Measurements from ENCODE around the gene SLC27A3. TPM values are rescaled to one million over a fixed set of nuclear protein-coding genes. Genes with fewer than 3 reads are reported as not detected.

SLC27A3 gene
- total RNA-seq, 2 donors from 2014 or later, result 71.7 to 116 TPM

DNA sequence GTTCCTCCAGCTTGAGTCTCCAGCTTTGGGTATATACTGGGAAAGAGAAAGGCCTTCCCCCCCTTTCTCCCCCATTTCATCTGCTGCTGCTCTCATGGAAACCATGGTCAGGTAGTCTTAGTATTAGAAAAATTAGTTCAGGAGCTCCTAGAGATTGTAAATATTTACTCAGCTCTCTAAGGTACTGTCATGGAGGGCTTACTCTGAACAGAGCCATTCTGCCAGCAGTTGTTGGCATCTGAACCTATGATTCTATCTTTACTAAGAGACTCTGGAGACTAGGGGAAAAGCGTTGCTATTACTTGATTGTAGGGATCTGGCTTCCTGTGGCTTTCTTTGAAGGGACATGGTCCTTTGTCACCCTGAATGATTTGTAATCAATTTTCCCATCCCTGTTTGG, 41.2 kb upstream of the SLC27A3 start:
- H3K36me3 ChIP-seq, result peaks cover 3% of the 10 kb centered on the region
- H3K4me3 ChIP-seq, result no peak overlapping the region
- ATAC-seq (ENCODE audit: insufficient number of reproducible peaks, low FRiP score, low read depth), result no peak
- H3K27ac ChIP-seq, result peak overlapping the region; percentile 49 to 60
- DNase-seq (ENCODE audit: low spot score), result no peak
- TF ChIP-seq, protein P1, sequence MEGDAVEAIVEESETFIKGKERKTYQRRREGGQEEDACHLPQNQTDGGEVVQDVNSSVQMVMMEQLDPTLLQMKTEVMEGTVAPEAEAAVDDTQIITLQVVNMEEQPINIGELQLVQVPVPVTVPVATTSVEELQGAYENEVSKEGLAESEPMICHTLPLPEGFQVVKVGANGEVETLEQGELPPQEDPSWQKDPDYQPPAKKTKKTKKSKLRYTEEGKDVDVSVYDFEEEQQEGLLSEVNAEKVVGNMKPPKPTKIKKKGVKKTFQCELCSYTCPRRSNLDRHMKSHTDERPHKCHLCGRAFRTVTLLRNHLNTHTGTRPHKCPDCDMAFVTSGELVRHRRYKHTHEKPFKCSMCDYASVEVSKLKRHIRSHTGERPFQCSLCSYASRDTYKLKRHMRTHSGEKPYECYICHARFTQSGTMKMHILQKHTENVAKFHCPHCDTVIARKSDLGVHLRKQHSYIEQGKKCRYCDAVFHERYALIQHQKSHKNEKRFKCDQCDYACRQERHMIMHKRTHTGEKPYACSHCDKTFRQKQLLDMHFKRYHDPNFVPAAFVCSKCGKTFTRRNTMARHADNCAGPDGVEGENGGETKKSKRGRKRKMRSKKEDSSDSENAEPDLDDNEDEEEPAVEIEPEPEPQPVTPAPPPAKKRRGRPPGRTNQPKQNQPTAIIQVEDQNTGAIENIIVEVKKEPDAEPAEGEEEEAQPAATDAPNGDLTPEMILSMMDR (IDR thresholded peaks at IDR 0.05), result no peak
- H3K9me3 ChIP-seq, result no peaks in the 10 kb centered on the region
- H3K4me1 ChIP-seq (ENCODE audit: control insufficient read depth in 1 of 2, low read depth in 2 of 2), result peaks cover 28 to 60% of the 10 kb centered on the region in 2 donors
- H3K27me3 ChIP-seq (replicated peaks; ENCODE audit: insufficient read depth), result no peaks in the 10 kb centered on the region

DNA sequence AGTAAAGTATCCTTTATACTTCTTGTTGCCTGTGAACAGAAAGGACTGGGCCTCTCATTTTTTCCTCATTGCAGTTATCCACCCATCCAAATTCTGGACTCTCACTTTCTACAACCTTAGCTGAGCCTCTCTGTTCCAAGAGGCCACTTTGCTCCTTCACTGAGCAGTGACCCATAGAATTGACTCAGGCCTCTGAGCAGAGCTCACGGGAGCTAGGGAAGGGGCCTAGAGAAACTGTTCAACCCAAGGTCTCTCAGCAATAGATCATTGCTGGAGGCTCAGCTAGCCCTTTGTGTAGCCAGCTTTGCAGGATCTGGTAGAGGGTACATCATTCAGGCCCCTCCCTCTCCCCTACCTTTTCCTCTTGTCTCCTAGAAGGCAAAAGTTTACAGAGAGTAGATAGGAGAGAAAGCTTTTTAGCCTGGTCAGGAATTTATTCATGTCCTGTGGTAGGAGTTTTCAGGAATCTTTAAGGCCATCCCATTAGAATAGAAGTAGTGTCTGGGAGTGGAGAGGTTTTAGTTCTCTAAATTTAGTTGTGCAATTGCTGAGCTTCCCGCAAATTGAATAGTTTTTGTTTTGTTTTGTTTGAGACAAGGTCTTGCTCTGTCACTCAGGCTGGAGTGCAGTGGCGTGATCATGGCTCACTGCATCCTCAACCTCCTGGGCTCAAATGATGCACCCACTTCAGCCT, 40.7 kb upstream of the SLC27A3 start:
- H3K9me3 ChIP-seq, result no peaks in the 10 kb centered on the region
- DNase-seq (ENCODE audit: low spot score) (no peak), ATAC-seq (ENCODE audit: insufficient number of reproducible peaks, low FRiP score, low read depth) (no peak)
- H3K27me3 ChIP-seq (replicated peaks; ENCODE audit: insufficient read depth), result no peaks in the 10 kb centered on the region
- TF ChIP-seq, protein P1 (IDR thresholded peaks at IDR 0.05), result no peak
- H3K4me3 ChIP-seq, result no peak overlapping the region
- peaks cover 28 to 54% of the 10 kb centered on the region in 2 donors for H3K4me1 ChIP-seq (ENCODE audit: control insufficient read depth in 1 of 2, low read depth in 2 of 2)
- peak overlapping the region; percentile 49 to 60 for H3K27ac ChIP-seq
- peaks cover 3% of the 10 kb centered on the region for H3K36me3 ChIP-seq

DNA sequence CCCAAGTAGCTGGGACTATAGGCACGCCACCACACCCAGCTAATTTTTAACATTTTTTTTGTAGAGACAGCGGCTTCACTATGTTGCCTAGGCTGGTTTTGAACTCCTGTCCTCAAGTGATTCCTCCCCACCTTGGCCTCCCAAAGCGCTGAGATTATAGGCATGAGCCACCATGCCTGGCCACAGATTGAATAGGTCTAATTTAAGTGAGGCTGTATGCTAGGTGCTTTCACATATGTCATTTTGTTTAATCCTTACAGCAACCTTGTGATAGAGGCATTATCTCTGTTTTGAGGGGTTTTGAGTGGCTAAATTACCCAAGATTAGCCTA, 40.2 kb upstream of the SLC27A3 start:
- ATAC-seq (ENCODE audit: insufficient number of reproducible peaks, low FRiP score, low read depth), result no peak
- Histone ChIP-seq H3K36me3 (peaks cover 4% of the 10 kb centered on the region), H3K27ac (peak overlapping the region in 1 of 2 donors; percentile 60), H3K4me1 (ENCODE audit: control insufficient read depth in 1 of 2, low read depth in 2 of 2) (peaks cover 28 to 49% of the 10 kb centered on the region in 2 donors), H3K9me3 (no peaks in the 10 kb centered on the region), H3K4me3 (no peak overlapping the region), H3K27me3 (replicated peaks; ENCODE audit: insufficient read depth) (no peaks in the 10 kb centered on the region)
- TF ChIP-seq, protein P1 (IDR thresholded peaks at IDR 0.05), result no peak
- no peak for DNase-seq (ENCODE audit: low spot score)

DNA sequence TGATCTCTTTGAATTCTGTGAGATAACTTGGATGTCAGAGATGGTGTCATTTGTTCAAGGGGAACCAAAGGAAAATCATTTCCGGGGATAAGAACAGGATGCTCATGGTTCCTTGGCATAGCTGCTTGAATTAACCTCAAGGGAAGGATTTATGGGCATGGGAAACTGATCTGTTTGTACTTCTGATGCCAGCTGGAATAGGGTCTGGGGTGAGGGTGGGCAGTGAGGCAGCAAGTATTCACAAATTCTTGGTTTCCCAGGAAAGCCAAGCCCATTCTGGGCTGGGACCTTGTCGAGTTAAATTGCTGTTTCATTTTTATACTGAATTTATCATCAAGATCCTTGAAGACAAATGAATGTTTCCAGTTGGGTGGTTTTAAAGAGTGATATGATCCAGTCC, 33.2 kb upstream of the SLC27A3 start:
- TF ChIP-seq, protein P1 (IDR thresholded peaks at IDR 0.05), result no peak
- ATAC-seq (ENCODE audit: insufficient number of reproducible peaks, low FRiP score, low read depth) (no peak), DNase-seq (ENCODE audit: low spot score) (no peak)
- Histone ChIP-seq H3K4me1 (ENCODE audit: control insufficient read depth in 1 of 2, low read depth in 2 of 2) (peaks cover 10 to 35% of the 10 kb centered on the region in 2 donors), H3K27me3 (replicated peaks; ENCODE audit: insufficient read depth) (no peaks in the 10 kb centered on the region), H3K4me3 (no peak overlapping the region), H3K36me3 (peaks cover 26% of the 10 kb centered on the region), H3K9me3 (no peaks in the 10 kb centered on the region), H3K27ac (peak overlapping the region; percentile 78 to 80)

DNA sequence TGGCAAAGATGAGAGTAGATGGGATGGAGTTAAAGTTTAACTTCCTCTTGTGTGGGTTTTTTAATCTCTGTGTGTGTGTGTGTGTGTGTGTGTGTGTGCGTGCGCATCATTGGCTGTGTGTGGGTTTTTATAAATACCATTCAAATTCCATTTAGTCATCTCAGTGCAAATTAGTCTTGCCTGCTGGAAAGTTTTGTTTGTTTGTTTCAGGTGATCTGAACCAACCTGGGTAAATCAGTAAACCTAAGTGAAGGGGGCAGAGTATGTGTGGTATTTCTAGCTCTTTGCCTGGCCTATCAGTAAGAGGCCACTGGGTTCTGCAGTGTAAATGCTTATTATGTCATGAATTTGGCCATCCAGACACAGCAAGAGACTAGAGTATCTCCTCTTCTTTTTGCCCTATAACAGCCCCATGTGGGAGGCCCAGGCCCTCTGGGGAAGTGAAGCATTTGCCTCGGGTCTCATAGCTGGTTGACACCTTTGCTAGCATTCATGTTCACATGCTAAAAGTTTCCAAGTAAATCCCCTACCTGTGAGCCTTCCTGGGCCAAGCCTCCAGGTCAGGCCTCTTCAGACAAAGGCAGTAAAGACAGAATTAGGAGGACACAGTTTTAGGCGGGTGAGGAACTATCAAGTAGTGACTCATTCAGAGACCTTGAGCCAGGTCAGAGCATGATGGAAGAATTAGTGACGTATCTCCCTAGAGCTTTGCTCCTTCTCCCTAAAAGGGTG, 32.6 kb upstream of the SLC27A3 start:
- Histone ChIP-seq H3K27me3 (replicated peaks; ENCODE audit: insufficient read depth) (no peaks in the 10 kb centered on the region), H3K4me3 (no peak overlapping the region), H3K4me1 (ENCODE audit: control insufficient read depth in 1 of 2, low read depth in 2 of 2) (peaks cover 15 to 41% of the 10 kb centered on the region in 2 donors), H3K36me3 (peaks cover 28% of the 10 kb centered on the region), H3K27ac (peak overlapping the region; percentile 78 to 80), H3K9me3 (no peaks in the 10 kb centered on the region)
- no peak for DNase-seq (ENCODE audit: low spot score)
- ATAC-seq (ENCODE audit: insufficient number of reproducible peaks, low FRiP score, low read depth), result peak; percentile 89
- TF ChIP-seq, protein P1 (IDR thresholded peaks at IDR 0.05), result no peak

Data from thoracic aorta (tissue), 2 donors.